ENCODE results near the gene FAM110D. TPM values are rescaled to one million over a fixed set of nuclear protein-coding genes. Genes with fewer than 3 reads are reported as not detected.

Gene FAM110D
- polyA plus RNA-seq, 1 donor from 2014 or later, result 0.31 TPM

DNA sequence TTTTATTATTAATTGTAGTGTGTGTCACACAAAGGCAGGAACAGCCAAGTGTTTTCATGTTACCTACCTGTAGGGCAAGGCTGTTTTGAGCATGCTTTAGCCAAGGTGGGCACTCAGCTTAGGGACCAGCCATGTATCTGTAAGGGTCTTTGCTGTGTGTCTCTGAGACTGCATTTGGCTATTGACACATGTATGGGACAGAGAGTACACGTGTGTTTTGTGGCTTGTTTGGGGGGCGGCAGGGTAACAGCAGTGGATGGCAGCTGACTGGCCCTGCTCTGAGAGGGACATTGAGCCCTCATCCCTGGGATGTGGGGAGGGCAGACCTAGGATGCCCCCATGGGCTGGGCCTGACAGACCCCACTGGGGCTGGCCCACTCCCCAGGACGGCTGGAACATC, 38.4 kb downstream of the FAM110D start:
- no peaks in the 10 kb centered on the region for H3K9me2 ChIP-seq (ENCODE audit: insufficient read depth, low read length)
- H3K27me3 ChIP-seq (ENCODE audit: insufficient read depth, low read depth, low read length), result no peaks in the 10 kb centered on the region
- TF ChIP-seq RAD21 (conservative IDR thresholded peaks at IDR 0.05) (no peak), POLR2AphosphoS5 (IDR thresholded peaks at IDR 0.05) (no peak)
- H4K20me1 ChIP-seq (ENCODE audit: insufficient read depth), result no peaks in the 10 kb centered on the region
- H3K9ac ChIP-seq (ENCODE audit: low read length), result no peak overlapping the region
- H3K79me2 ChIP-seq (replicated peaks; ENCODE audit: insufficient read depth, low read length), result no peaks in the 10 kb centered on the region
- no peak overlapping the region for H3K4me2 ChIP-seq (ENCODE audit: low read length)
- no peak overlapping the region for H3K27ac ChIP-seq (ENCODE audit: low read length)
- no peak overlapping the region for H3K4me3 ChIP-seq (ENCODE audit: low read length)
- H3F3A ChIP-seq (ENCODE audit: insufficient read depth, low read length, poor library complexity, severe bottlenecking), result no peaks in the 10 kb centered on the region
- no peaks in the 10 kb centered on the region for H3K36me3 ChIP-seq (ENCODE audit: insufficient read depth, low read length)
- H2AFZ ChIP-seq (ENCODE audit: low read depth, low read length), result no peak overlapping the region
- H3K9me3 ChIP-seq (ENCODE audit: low read length), result no peaks in the 10 kb centered on the region

DNA sequence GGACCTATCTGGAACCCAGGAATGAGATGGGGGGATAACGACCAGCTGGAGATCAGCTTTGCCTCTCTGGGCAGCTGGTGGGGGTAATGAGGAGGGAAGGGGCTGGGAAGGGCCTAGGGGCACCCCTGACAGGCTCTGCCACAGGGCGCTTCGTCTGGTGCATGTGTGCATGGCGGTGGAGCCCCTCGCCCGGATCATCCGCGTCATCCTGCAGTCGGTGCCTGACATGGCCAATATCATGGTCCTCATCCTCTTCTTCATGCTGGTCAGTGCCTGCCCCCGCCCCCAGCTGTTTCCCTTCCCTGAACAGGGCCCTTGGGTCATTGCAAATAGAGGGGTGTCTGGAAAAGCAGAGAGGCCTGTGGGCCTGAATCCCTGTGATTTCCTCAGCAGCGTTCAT, 38.9 kb downstream of the FAM110D start:
- Histone ChIP-seq H3K9ac (ENCODE audit: low read length) (no peak overlapping the region), H2AFZ (ENCODE audit: low read depth, low read length) (no peak overlapping the region), H3K27me3 (ENCODE audit: insufficient read depth, low read depth, low read length) (no peaks in the 10 kb centered on the region), H3K79me2 (replicated peaks; ENCODE audit: insufficient read depth, low read length) (no peaks in the 10 kb centered on the region), H3F3A (ENCODE audit: insufficient read depth, low read length, poor library complexity, severe bottlenecking) (no peaks in the 10 kb centered on the region), H3K9me2 (ENCODE audit: insufficient read depth, low read length) (no peaks in the 10 kb centered on the region), H3K9me3 (ENCODE audit: low read length) (no peaks in the 10 kb centered on the region), H3K36me3 (ENCODE audit: insufficient read depth, low read length) (no peaks in the 10 kb centered on the region), H3K4me3 (ENCODE audit: low read length) (no peak overlapping the region), H3K27ac (ENCODE audit: low read length) (no peak overlapping the region), H4K20me1 (ENCODE audit: insufficient read depth) (no peaks in the 10 kb centered on the region), H3K4me2 (ENCODE audit: low read length) (no peak overlapping the region)
- no peak for TF ChIP-seq POLR2AphosphoS5 (IDR thresholded peaks at IDR 0.05)
- TF ChIP-seq, protein P1, sequence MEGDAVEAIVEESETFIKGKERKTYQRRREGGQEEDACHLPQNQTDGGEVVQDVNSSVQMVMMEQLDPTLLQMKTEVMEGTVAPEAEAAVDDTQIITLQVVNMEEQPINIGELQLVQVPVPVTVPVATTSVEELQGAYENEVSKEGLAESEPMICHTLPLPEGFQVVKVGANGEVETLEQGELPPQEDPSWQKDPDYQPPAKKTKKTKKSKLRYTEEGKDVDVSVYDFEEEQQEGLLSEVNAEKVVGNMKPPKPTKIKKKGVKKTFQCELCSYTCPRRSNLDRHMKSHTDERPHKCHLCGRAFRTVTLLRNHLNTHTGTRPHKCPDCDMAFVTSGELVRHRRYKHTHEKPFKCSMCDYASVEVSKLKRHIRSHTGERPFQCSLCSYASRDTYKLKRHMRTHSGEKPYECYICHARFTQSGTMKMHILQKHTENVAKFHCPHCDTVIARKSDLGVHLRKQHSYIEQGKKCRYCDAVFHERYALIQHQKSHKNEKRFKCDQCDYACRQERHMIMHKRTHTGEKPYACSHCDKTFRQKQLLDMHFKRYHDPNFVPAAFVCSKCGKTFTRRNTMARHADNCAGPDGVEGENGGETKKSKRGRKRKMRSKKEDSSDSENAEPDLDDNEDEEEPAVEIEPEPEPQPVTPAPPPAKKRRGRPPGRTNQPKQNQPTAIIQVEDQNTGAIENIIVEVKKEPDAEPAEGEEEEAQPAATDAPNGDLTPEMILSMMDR (IDR thresholded peaks at IDR 0.05; ENCODE audit: poor library complexity, severe bottlenecking), result no peak
- TF ChIP-seq RAD21 (conservative IDR thresholded peaks at IDR 0.05), result no peak
- no peak for TF ChIP-seq MXI1 (conservative IDR thresholded peaks at IDR 0.05; ENCODE audit: poor library complexity, severe bottlenecking)
- no peak for TF ChIP-seq SMC3 (conservative IDR thresholded peaks at IDR 0.05; ENCODE audit: poor library complexity)
- TF ChIP-seq TAF1 (IDR thresholded peaks at IDR 0.05; ENCODE audit: low read depth), result no peak
- no peak for TF ChIP-seq EZH2 (IDR thresholded peaks at IDR 0.05; ENCODE audit: borderline replicate concordance, insufficient read depth, low read length, poor library complexity, severe bottlenecking)
- TF ChIP-seq, protein P2, sequence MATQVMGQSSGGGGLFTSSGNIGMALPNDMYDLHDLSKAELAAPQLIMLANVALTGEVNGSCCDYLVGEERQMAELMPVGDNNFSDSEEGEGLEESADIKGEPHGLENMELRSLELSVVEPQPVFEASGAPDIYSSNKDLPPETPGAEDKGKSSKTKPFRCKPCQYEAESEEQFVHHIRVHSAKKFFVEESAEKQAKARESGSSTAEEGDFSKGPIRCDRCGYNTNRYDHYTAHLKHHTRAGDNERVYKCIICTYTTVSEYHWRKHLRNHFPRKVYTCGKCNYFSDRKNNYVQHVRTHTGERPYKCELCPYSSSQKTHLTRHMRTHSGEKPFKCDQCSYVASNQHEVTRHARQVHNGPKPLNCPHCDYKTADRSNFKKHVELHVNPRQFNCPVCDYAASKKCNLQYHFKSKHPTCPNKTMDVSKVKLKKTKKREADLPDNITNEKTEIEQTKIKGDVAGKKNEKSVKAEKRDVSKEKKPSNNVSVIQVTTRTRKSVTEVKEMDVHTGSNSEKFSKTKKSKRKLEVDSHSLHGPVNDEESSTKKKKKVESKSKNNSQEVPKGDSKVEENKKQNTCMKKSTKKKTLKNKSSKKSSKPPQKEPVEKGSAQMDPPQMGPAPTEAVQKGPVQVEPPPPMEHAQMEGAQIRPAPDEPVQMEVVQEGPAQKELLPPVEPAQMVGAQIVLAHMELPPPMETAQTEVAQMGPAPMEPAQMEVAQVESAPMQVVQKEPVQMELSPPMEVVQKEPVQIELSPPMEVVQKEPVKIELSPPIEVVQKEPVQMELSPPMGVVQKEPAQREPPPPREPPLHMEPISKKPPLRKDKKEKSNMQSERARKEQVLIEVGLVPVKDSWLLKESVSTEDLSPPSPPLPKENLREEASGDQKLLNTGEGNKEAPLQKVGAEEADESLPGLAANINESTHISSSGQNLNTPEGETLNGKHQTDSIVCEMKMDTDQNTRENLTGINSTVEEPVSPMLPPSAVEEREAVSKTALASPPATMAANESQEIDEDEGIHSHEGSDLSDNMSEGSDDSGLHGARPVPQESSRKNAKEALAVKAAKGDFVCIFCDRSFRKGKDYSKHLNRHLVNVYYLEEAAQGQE (IDR thresholded peaks at IDR 0.05; ENCODE audit: borderline replicate concordance), result no peak
- TF ChIP-seq EP300 (conservative IDR thresholded peaks at IDR 0.05; ENCODE audit: poor library complexity, severe bottlenecking), result no peak

DNA sequence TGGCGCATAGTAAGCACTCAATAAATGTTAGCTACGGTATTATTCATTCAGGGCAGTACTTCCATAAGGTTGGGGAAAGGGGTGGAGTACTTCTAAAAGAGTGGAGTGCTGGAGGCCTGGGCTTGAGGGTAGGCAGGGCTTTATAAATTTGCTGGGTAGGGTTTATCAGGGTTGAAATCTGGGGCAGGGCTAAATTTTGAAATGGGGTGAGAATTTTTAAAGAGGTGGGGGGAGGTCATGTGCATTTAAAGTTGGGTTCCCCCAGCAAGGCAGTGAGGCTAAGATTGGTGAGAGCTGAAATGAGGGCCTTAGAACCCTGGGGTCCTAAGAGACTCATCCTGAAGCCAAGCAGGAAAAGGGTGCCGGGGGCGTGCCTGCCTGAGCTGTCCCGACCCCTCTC, 41.5 kb downstream of the FAM110D start:
- Histone ChIP-seq H3K79me2 (replicated peaks; ENCODE audit: insufficient read depth, low read length) (no peaks in the 10 kb centered on the region), H3K27me3 (ENCODE audit: insufficient read depth, low read depth, low read length) (no peaks in the 10 kb centered on the region), H3F3A (ENCODE audit: insufficient read depth, low read length, poor library complexity, severe bottlenecking) (no peaks in the 10 kb centered on the region), H3K9me3 (ENCODE audit: low read length) (no peaks in the 10 kb centered on the region), H2AFZ (ENCODE audit: low read depth, low read length) (no peak overlapping the region), H3K27ac (ENCODE audit: low read length) (no peak overlapping the region), H3K4me2 (ENCODE audit: low read length) (no peak overlapping the region), H3K4me3 (ENCODE audit: low read length) (no peak overlapping the region), H4K20me1 (ENCODE audit: insufficient read depth) (no peaks in the 10 kb centered on the region), H3K9me2 (ENCODE audit: insufficient read depth, low read length) (no peaks in the 10 kb centered on the region), H3K9ac (ENCODE audit: low read length) (no peak overlapping the region), H3K36me3 (ENCODE audit: insufficient read depth, low read length) (no peaks in the 10 kb centered on the region)
- TF ChIP-seq SMC3 (conservative IDR thresholded peaks at IDR 0.05; ENCODE audit: poor library complexity), result no peak
- TF ChIP-seq POLR2AphosphoS5 (IDR thresholded peaks at IDR 0.05), result no peak
- no peak for TF ChIP-seq EZH2 (IDR thresholded peaks at IDR 0.05; ENCODE audit: borderline replicate concordance, insufficient read depth, low read length, poor library complexity, severe bottlenecking)
- TF ChIP-seq, protein P1 (IDR thresholded peaks at IDR 0.05; ENCODE audit: poor library complexity, severe bottlenecking), result no peak
- TF ChIP-seq, protein P2 (IDR thresholded peaks at IDR 0.05; ENCODE audit: borderline replicate concordance), result no peak
- TF ChIP-seq TAF1 (IDR thresholded peaks at IDR 0.05; ENCODE audit: low read depth), result no peak
